Esophagus muscularis mucosa (tissue), 4 donors: ENCODE measurements around the gene LAMA1. TPM values are rescaled to one million over a fixed set of nuclear protein-coding genes. Genes with fewer than 3 reads are reported as not detected.

Experiments
- DNase-seq: peaks from one replicate; pipeline ENCODE4 v3.0.0-alpha.2; 2017; ENCODE audit errors: extremely low spot score
- H3K27ac ChIP-seq, 4 donors: fragments of 200-600 bp; sonication (generic); replicated peaks in 1 of 4; 1 replicate in 3 of 4; 2 replicates in 1 of 4; pipeline ENCODE4 v1.5.1; 2016 to 2019; ENCODE audit warnings: mild to moderate bottlenecking in 1 of 4
- H3K27me3 ChIP-seq, 4 donors: fragments of 200-600 bp; sonication (generic); one replicate each; pipeline versions ENCODE4 v1.5.1 to v1.6.0; 2016 to 2019
- H3K36me3 ChIP-seq, 4 donors: fragments of 200-600 bp; sonication (generic); one replicate each; pipeline ENCODE4 v1.5.1; 2016 to 2019
- H3K4me1 ChIP-seq, 4 donors: fragments of 200-600 bp; sonication (generic); one replicate each; pipeline ENCODE4 v1.5.1; 2016 to 2019
- H3K4me3 ChIP-seq, 4 donors: fragments of 200-600 bp; sonication (generic); 1 replicate in 2 of 4; 2 replicates in 2 of 4; pipeline ENCODE4 v1.5.1; 2016 to 2019; ENCODE audit warnings: mild to moderate bottlenecking in 4 of 4, moderate library complexity in 1 of 4
- H3K9me3 ChIP-seq, 4 donors: fragments of 200-600 bp; sonication (generic); 1 replicate in 3 of 4; 2 replicates in 1 of 4; pipeline ENCODE4 v1.5.1; 2016 to 2019
- CTCF ChIP-seq, 3 experiments: fragments of 200-600 bp in 2 of 3; fragments of 450-650 bp in 1 of 3; sonication (generic) in 2 of 3; IDR thresholded peaks; one replicate each; pipeline ENCODE4 v1.5.1; 2017 to 2019; ENCODE audit warnings: antibody characterized with exemption in 3 of 3, mild to moderate bottlenecking in 2 of 3, moderate library complexity in 1 of 3
- EP300 ChIP-seq: sonication (generic); formaldehyde crosslinking; IDR thresholded peaks from one replicate; pipeline ENCODE4 v1.6.1; 2017; ENCODE audit warnings: antibody characterized with exemption
- POLR2A ChIP-seq: fragments of 450-650 bp; IDR thresholded peaks from one replicate; pipeline ENCODE4 v1.6.1; 2017; ENCODE audit warnings: antibody characterized with exemption, moderate library complexity, mild to moderate bottlenecking, low read depth
- POLR2AphosphoS5 ChIP-seq, 2 donors: sonication (generic); formaldehyde crosslinking; IDR thresholded peaks; one replicate each; pipeline ENCODE4 v1.6.1; 2017; ENCODE audit warnings: antibody characterized with exemption in 2 of 2
- WGBS: methylation state at CpG from one replicate; pipeline ENCODE4 v1.1.5; 2018; 5-methylcytosine and 5-hydroxymethylcytosine counted together
- intact Hi-C: fragments of 100-400 bp; cut with DNase I; formaldehyde crosslinking; loops from one replicate; pipeline ENCODE4 v1.15.1; 2023
- total RNA-seq, 4 donors: library from RNA; depleted of rRNA; stranded (reverse); fragments of >200 nt; gene quantifications; one replicate each; pipeline versions ENCODE4 v1.1.0 to v1.2.1, GENCODE V29; 2016

Gene LAMA1
- total RNA-seq, 4 donors from 2014 or later: 0.17 to 0.69 (median 0.37) TPM

GRCh38 chr18:7002107-7002506, 115.5 kb downstream of the LAMA1 start:
- intact Hi-C loops: no loop called here
- TF ChIP-seq POLR2A (no peak), POLR2AphosphoS5 (IDR thresholded peaks at IDR 0.05) (no peak), EP300 (no peak), CTCF (IDR thresholded peaks at IDR 0.05) (no peak)
- Histone ChIP-seq H3K4me1 (no peaks in the 10 kb centered on the region), H3K36me3 (no peaks in the 10 kb centered on the region), H3K9me3 (no peaks in the 10 kb centered on the region), H3K27me3 (peaks cover 0 to 12% (median 0%) of the 10 kb centered on the region in 4 donors), H3K27ac (no peak overlapping the region), H3K4me3 (no peak overlapping the region)
- DNase-seq: no peak
- 40% methylated on average over 3 of the region's 3 CpGs for WGBS

GRCh38 chr18:7000484-7001096, 117.0 kb downstream of the LAMA1 start:
- peaks cover 0 to 8% (median 0%) of the 10 kb centered on the region in 4 donors for H3K27me3 ChIP-seq
- no peaks in the 10 kb centered on the region for H3K9me3 ChIP-seq
- WGBS: 34% methylated on average over 9 of the region's 9 CpGs
- H3K27ac ChIP-seq: no peak overlapping the region
- H3K4me1 ChIP-seq: no peaks in the 10 kb centered on the region
- intact Hi-C loops: no loop called here
- TF ChIP-seq POLR2A (no peak), CTCF (IDR thresholded peaks at IDR 0.05) (peak in 1 of 3 experiments; percentile 21)
- DNase-seq: no peak
- no peak overlapping the region for H3K4me3 ChIP-seq
- no peaks in the 10 kb centered on the region for H3K36me3 ChIP-seq

GRCh38 chr18:6997808-6998207, 119.8 kb downstream of the LAMA1 start:
- no peaks in the 10 kb centered on the region for H3K4me1 ChIP-seq

GRCh38 chr18:6994771-6995430, 122.7 kb downstream of the LAMA1 start:
- TF ChIP-seq EP300 (no peak), POLR2A (no peak), CTCF (IDR thresholded peaks at IDR 0.05) (no peak), POLR2AphosphoS5 (IDR thresholded peaks at IDR 0.05) (no peak)
- 62% methylated on average over 7 of the region's 7 CpGs for WGBS
- no peaks in the 10 kb centered on the region for H3K36me3 ChIP-seq
- no peak for DNase-seq
- no peaks in the 10 kb centered on the region for H3K9me3 ChIP-seq
- H3K4me1 ChIP-seq: no peaks in the 10 kb centered on the region
- no peak overlapping the region for H3K27ac ChIP-seq
- no peak overlapping the region for H3K4me3 ChIP-seq
- peaks cover 0 to 3% (median 0%) of the 10 kb centered on the region in 4 donors for H3K27me3 ChIP-seq
- intact Hi-C loops: no loop called here

More at GRCh38 chr18:6997808-6998207, 119.8 kb downstream of the LAMA1 start:
- no peak overlapping the region for H3K27ac ChIP-seq
- no peak for DNase-seq
- TF ChIP-seq POLR2AphosphoS5 (IDR thresholded peaks at IDR 0.05) (no peak), EP300 (no peak), POLR2A (no peak), CTCF (IDR thresholded peaks at IDR 0.05) (no peak)
- H3K27me3 ChIP-seq: peaks cover 0 to 3% (median 0%) of the 10 kb centered on the region in 4 donors
- no peaks in the 10 kb centered on the region for H3K9me3 ChIP-seq
- H3K4me3 ChIP-seq: no peak overlapping the region
- intact Hi-C loops: no loop called here
- H3K36me3 ChIP-seq: no peaks in the 10 kb centered on the region
- 83% methylated on average over 8 of the region's 8 CpGs for WGBS
